Neural progenitor cell (in vitro differentiated cells): ENCODE measurements around the gene SUGCT.

Experiments
- CTCF ChIP-seq: fragments of 200-600 bp; sonication (generic); IDR thresholded peaks from 2 replicates; pipeline ENCODE4 v1.5.1; 2017; ENCODE audit warnings: antibody characterized with exemption, mild to moderate bottlenecking
- EZH2 ChIP-seq: fragments of 200-600 bp; sonication (generic); IDR thresholded peaks from 2 replicates; pipeline ENCODE4 v1.6.1; 2017; ENCODE audit warnings: antibody characterized with exemption, mild to moderate bottlenecking, moderate library complexity
- EZH2phosphoT487 ChIP-seq: fragments of 200-600 bp; sonication (generic); IDR thresholded peaks from 2 replicates; pipeline ENCODE4 v1.6.1; 2017; ENCODE audit warnings: antibody characterized with exemption

- TF ChIP-seq EZH2 (no peak), CTCF (no peak), EZH2phosphoT487 (no peak)
Measured at GRCh38 chr7:40560672-40561071, 425.9 kb downstream of the SUGCT start.
